KMS-11 (cell line): ENCODE data around the gene NRP1.

Experiments
- H2AFZ ChIP-seq: fragments of 200-600 bp; sonication (generic); 2 replicates; pipeline ENCODE4 v1.6.1; 2016; ENCODE audit warnings: antibody characterized with exemption, mixed run types, low read depth
- H3K27ac ChIP-seq: fragments of 200-600 bp; sonication (generic); 2 replicates; pipeline ENCODE4 v1.6.1; 2016; ENCODE audit warnings: mild to moderate bottlenecking, mixed run types
- H3K27me3 ChIP-seq: fragments of 200-600 bp; sonication (generic); 2 replicates; pipeline ENCODE4 v1.6.1; 2017; ENCODE audit warnings: mild to moderate bottlenecking, low read depth, mixed run types, moderate library complexity; ENCODE audit not compliant: insufficient read depth
- H3K36me3 ChIP-seq: fragments of 200-600 bp; sonication (generic); 2 replicates; pipeline ENCODE4 v1.6.1; 2017; ENCODE audit warnings: mild to moderate bottlenecking, mixed run types; ENCODE audit not compliant: insufficient read depth
- H3K4me1 ChIP-seq: fragments of 200-600 bp; sonication (generic); 2 replicates; pipeline ENCODE4 v1.6.1; 2016; ENCODE audit warnings: mild to moderate bottlenecking, low read depth, mixed run types; ENCODE audit not compliant: poor library complexity, severe bottlenecking
- H3K4me2 ChIP-seq: fragments of 200-600 bp; sonication (generic); 2 replicates; pipeline ENCODE4 v1.7.0; 2016; ENCODE audit warnings: mild to moderate bottlenecking, mixed run types
- H3K4me3 ChIP-seq: fragments of 200-600 bp; sonication (generic); IDR thresholded peaks from 2 replicates; pipeline ENCODE4 v1.6.1; 2017; ENCODE audit warnings: low read depth, low read length, mixed read lengths; ENCODE audit not compliant: insufficient read depth
- H3K79me2 ChIP-seq: fragments of 200-600 bp; sonication (generic); 2 replicates; pipeline ENCODE4 v1.6.1; 2016; ENCODE audit warnings: low read depth, mixed run types; ENCODE audit not compliant: insufficient read depth
- H3K9ac ChIP-seq: fragments of 200-600 bp; sonication (generic); 2 replicates; pipeline ENCODE4 v1.6.1; 2016; ENCODE audit warnings: mild to moderate bottlenecking, mixed run types
- H4K20me1 ChIP-seq: fragments of 200-600 bp; sonication (generic); 2 replicates; pipeline ENCODE4 v1.6.1; 2016; ENCODE audit warnings: mild to moderate bottlenecking, mixed run types; ENCODE audit not compliant: insufficient read depth
- CTCF ChIP-seq: fragments of 200-600 bp; sonication (generic); conservative IDR thresholded peaks from 2 replicates; pipeline ENCODE4 v1.6.1; 2017; ENCODE audit warnings: low read depth, mild to moderate bottlenecking, antibody characterized with exemption, low read length, moderate library complexity, mixed read lengths

NRP1 gene

GRCh38 chr10:33134011-33134751 lies 200.3 kb downstream of the NRP1 start:
- H3K4me1 ChIP-seq = no peaks in the 10 kb centered on the region
- H3K4me3 ChIP-seq = no peak overlapping the region
- H3K27ac ChIP-seq = no peak overlapping the region
- H3K27me3 ChIP-seq = no peaks in the 10 kb centered on the region
- H3K9ac ChIP-seq = no peak overlapping the region
- H3K36me3 ChIP-seq = no peaks in the 10 kb centered on the region
- no peaks in the 10 kb centered on the region for H3K79me2 ChIP-seq
- H3K4me2 ChIP-seq = no peak overlapping the region
- no peak overlapping the region for H2AFZ ChIP-seq
- TF ChIP-seq CTCF = no peak
- no peaks in the 10 kb centered on the region for H4K20me1 ChIP-seq

- H2AFZ ChIP-seq = no peak overlapping the region
- H3K27ac ChIP-seq = no peak overlapping the region
- no peaks in the 10 kb centered on the region for H3K36me3 ChIP-seq
- H3K9ac ChIP-seq = no peak overlapping the region
- H3K79me2 ChIP-seq = no peaks in the 10 kb centered on the region
- H3K4me3 ChIP-seq = no peak overlapping the region
- H3K27me3 ChIP-seq = no peaks in the 10 kb centered on the region
- no peak for TF ChIP-seq CTCF
- H3K4me1 ChIP-seq = no peaks in the 10 kb centered on the region
- no peak overlapping the region for H3K4me2 ChIP-seq
- H4K20me1 ChIP-seq = no peaks in the 10 kb centered on the region
Observed at GRCh38 chr10:33133557-33133956, 200.9 kb downstream of the NRP1 start.

GRCh38 chr10:33132626-33133025 lies 201.8 kb downstream of the NRP1 start:
- no peak for TF ChIP-seq CTCF
- H3K9ac ChIP-seq = no peak overlapping the region
- H3K4me1 ChIP-seq = no peaks in the 10 kb centered on the region
- H3K4me2 ChIP-seq = no peak overlapping the region
- no peak overlapping the region for H3K4me3 ChIP-seq
- no peaks in the 10 kb centered on the region for H3K27me3 ChIP-seq
- no peaks in the 10 kb centered on the region for H4K20me1 ChIP-seq
- H3K36me3 ChIP-seq = no peaks in the 10 kb centered on the region
- H3K79me2 ChIP-seq = no peaks in the 10 kb centered on the region
- no peak overlapping the region for H3K27ac ChIP-seq
- H2AFZ ChIP-seq = no peak overlapping the region

- H3K4me1 ChIP-seq = no peaks in the 10 kb centered on the region
- H3K36me3 ChIP-seq = no peaks in the 10 kb centered on the region
- H3K27me3 ChIP-seq = no peaks in the 10 kb centered on the region
- H3K79me2 ChIP-seq = no peaks in the 10 kb centered on the region
- no peaks in the 10 kb centered on the region for H4K20me1 ChIP-seq
- H3K4me2 ChIP-seq = no peak overlapping the region
- TF ChIP-seq CTCF = no peak
- H3K27ac ChIP-seq = no peak overlapping the region
- H3K4me3 ChIP-seq = no peak overlapping the region
- no peak overlapping the region for H2AFZ ChIP-seq
- H3K9ac ChIP-seq = no peak overlapping the region
Observed at GRCh38 chr10:33129996-33130386, 204.5 kb downstream of the NRP1 start.
